ENCODE measurements around the gene NAA30.
"Not testable (repeated sequence)": the region's sequence is repeated elsewhere in the genome, so short reads cannot be mapped to it uniquely, and the experiment has no call there.

DNA sequence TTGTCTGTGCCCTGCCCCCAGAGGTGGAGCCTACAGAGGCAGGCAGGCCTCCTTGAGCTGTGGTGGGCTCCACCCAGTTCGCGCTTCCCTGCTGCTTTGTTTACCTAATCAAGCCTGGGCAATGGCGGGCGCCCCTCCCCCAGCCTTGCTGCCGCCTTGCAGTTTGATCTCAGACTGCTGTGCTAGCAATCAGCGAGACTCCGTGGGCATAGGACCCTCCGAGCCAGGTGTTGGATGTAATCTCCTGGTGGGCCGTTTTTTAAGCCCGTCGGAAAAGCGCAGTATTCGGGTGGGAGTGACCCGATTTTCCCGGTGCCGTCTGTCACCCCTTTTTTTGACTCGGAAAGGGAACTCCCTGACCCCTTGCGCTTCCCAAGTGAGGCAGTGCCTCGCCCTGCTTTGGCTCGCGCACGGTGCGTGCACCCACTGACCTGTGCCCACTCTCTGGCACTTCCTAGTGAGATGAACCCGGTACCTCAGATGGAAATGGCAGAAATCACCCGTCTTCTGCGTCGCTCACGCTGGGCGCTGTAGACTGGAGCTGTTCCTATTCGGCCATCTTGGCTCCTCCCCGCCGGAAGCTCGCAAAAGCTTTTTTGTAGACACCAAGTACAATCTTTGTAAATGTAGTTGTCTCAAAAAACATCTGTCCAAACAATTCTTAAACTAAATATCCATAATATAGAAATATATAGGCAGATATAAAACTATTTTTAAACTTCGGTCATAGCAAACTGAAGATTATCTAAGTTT is 46.7 kb upstream of the NAA30 start:
- TF ChIP-seq, protein P1, sequence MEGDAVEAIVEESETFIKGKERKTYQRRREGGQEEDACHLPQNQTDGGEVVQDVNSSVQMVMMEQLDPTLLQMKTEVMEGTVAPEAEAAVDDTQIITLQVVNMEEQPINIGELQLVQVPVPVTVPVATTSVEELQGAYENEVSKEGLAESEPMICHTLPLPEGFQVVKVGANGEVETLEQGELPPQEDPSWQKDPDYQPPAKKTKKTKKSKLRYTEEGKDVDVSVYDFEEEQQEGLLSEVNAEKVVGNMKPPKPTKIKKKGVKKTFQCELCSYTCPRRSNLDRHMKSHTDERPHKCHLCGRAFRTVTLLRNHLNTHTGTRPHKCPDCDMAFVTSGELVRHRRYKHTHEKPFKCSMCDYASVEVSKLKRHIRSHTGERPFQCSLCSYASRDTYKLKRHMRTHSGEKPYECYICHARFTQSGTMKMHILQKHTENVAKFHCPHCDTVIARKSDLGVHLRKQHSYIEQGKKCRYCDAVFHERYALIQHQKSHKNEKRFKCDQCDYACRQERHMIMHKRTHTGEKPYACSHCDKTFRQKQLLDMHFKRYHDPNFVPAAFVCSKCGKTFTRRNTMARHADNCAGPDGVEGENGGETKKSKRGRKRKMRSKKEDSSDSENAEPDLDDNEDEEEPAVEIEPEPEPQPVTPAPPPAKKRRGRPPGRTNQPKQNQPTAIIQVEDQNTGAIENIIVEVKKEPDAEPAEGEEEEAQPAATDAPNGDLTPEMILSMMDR (IDR thresholded peaks at IDR 0.05; ENCODE audit: insufficient read depth, low read length) = not testable (repeated sequence)
- not testable (repeated sequence) for TF ChIP-seq POLR2AphosphoS5 (IDR thresholded peaks at IDR 0.05; ENCODE audit: low read depth)
